ENCODE results near the gene DAAM1. TPM values are rescaled to one million over a fixed set of nuclear protein-coding genes. Genes with fewer than 3 reads are reported as not detected.

DAAM1 gene
- total RNA-seq, 1 donor from 2014 or later = 39.5 TPM

- Histone ChIP-seq H3K4me1 (no peaks in the 10 kb centered on the region), H3F3A (ENCODE audit: low read depth) (no peaks in the 10 kb centered on the region), H3K27ac (no peak overlapping the region), H3K4me2 (no peak overlapping the region), H4K20me1 (ENCODE audit: low read depth) (no peaks in the 10 kb centered on the region), H3K4me3 (no peak overlapping the region), H3K9me3 (ENCODE audit: low read depth) (no peaks in the 10 kb centered on the region), H2AFZ (replicated peaks) (no peak overlapping the region), H3K36me3 (peaks cover 5% of the 10 kb centered on the region), H3K79me2 (ENCODE audit: low read depth) (no peaks in the 10 kb centered on the region), H3K9ac (no peak overlapping the region), H3K27me3 (no peaks in the 10 kb centered on the region)
- no peaks in the 10 kb centered on the region for H3K4me1 Mint-ChIP-seq
- H3K4me3 Mint-ChIP-seq = no peak overlapping the region
- peaks cover 18% of the 10 kb centered on the region for H3K9me3 Mint-ChIP-seq
- DNase-seq (ENCODE audit: low spot score) = no peak
- no peaks in the 10 kb centered on the region for H3K27me3 Mint-ChIP-seq (ENCODE audit: insufficient read depth, low read depth)
- peaks cover 40% of the 10 kb centered on the region for H3K36me3 Mint-ChIP-seq
- TF ChIP-seq EZH2 (IDR thresholded peaks at IDR 0.05) = no peak
- no peak for TF ChIP-seq EZH2phosphoT487 (IDR thresholded peaks at IDR 0.05)
- no peak for TF ChIP-seq CTCF (IDR thresholded peaks at IDR 0.05)
- no peak overlapping the region for H3K27ac Mint-ChIP-seq
Observed at GRCh38 chr14:59283361-59283760, 94.9 kb downstream of the DAAM1 start.

- Mint-ChIP-seq H3K9me3 (peaks cover 18% of the 10 kb centered on the region), H3K27ac (no peak overlapping the region), H3K36me3 (peaks cover 41% of the 10 kb centered on the region), H3K4me3 (no peak overlapping the region), H3K4me1 (no peaks in the 10 kb centered on the region), H3K27me3 (ENCODE audit: insufficient read depth, low read depth) (no peaks in the 10 kb centered on the region)
- H3K79me2 ChIP-seq (ENCODE audit: low read depth) = no peaks in the 10 kb centered on the region
- H3K36me3 ChIP-seq = peaks cover 5% of the 10 kb centered on the region
- H3K4me2 ChIP-seq = no peak overlapping the region
- TF ChIP-seq CTCF (IDR thresholded peaks at IDR 0.05) (no peak), EZH2phosphoT487 (IDR thresholded peaks at IDR 0.05) (no peak), EZH2 (IDR thresholded peaks at IDR 0.05) (no peak)
- DNase-seq (ENCODE audit: low spot score) = no peak
- no peak overlapping the region for H3K4me3 ChIP-seq
- H3F3A ChIP-seq (ENCODE audit: low read depth) = no peaks in the 10 kb centered on the region
- H3K27me3 ChIP-seq = no peaks in the 10 kb centered on the region
- H3K9me3 ChIP-seq (ENCODE audit: low read depth) = no peaks in the 10 kb centered on the region
- no peak overlapping the region for H2AFZ ChIP-seq (replicated peaks)
- H3K4me1 ChIP-seq = no peaks in the 10 kb centered on the region
- H4K20me1 ChIP-seq (ENCODE audit: low read depth) = no peaks in the 10 kb centered on the region
- H3K9ac ChIP-seq = no peak overlapping the region
- no peak overlapping the region for H3K27ac ChIP-seq
Observed at GRCh38 chr14:59284059-59284458, 95.6 kb downstream of the DAAM1 start.

- no peak overlapping the region for H3K4me2 ChIP-seq
- Mint-ChIP-seq H3K27ac (no peak overlapping the region), H3K36me3 (peaks cover 37% of the 10 kb centered on the region), H3K9me3 (no peaks in the 10 kb centered on the region), H3K4me3 (no peak overlapping the region), H3K27me3 (ENCODE audit: insufficient read depth, low read depth) (peaks cover 2% of the 10 kb centered on the region), H3K4me1 (peaks cover 11% of the 10 kb centered on the region)
- H3K79me2 ChIP-seq (ENCODE audit: low read depth) = no peaks in the 10 kb centered on the region
- H3K27ac ChIP-seq = no peak overlapping the region
- no peaks in the 10 kb centered on the region for H3K36me3 ChIP-seq
- no peaks in the 10 kb centered on the region for H3F3A ChIP-seq (ENCODE audit: low read depth)
- H4K20me1 ChIP-seq (ENCODE audit: low read depth) = no peaks in the 10 kb centered on the region
- no peak overlapping the region for H3K9ac ChIP-seq
- no peak overlapping the region for H2AFZ ChIP-seq (replicated peaks)
- DNase-seq (ENCODE audit: low spot score) = no peak
- H3K27me3 ChIP-seq = no peaks in the 10 kb centered on the region
- TF ChIP-seq CTCF (IDR thresholded peaks at IDR 0.05) (no peak), EZH2phosphoT487 (IDR thresholded peaks at IDR 0.05) (no peak), EZH2 (IDR thresholded peaks at IDR 0.05) (no peak)
- no peak overlapping the region for H3K4me3 ChIP-seq
- peaks cover 7% of the 10 kb centered on the region for H3K4me1 ChIP-seq
- H3K9me3 ChIP-seq (ENCODE audit: low read depth) = no peaks in the 10 kb centered on the region
Observed at GRCh38 chr14:59292028-59292427, 103.6 kb downstream of the DAAM1 start.
